Posterior vena cava (tissue), 2 donors: Measurements from ENCODE around the gene ARHGDIG. TPM values are rescaled to one million over a fixed set of nuclear protein-coding genes. Genes with fewer than 3 reads are reported as not detected.
"Not testable (repeated sequence)": the region's sequence is repeated elsewhere in the genome, so short reads cannot be mapped to it uniquely, and the experiment has no call there.

Experiments
- DNase-seq: peaks from one replicate; pipeline ENCODE4 v3.0.0-alpha.2; 2020; ENCODE audit warnings: low spot score
- intact Hi-C, 2 donors: fragments of 100-400 bp; cut with DNase I; formaldehyde crosslinking; loops; one replicate each; pipeline versions ENCODE4 v1.14.1 to v1.14.2; 2022 to 2023
- total RNA-seq, 2 donors: library from RNA; stranded (reverse); fragmentation: NEBNext Ultra II Directional; extraction: Animal tissue kit (Norgen Biotek cat#: 25700); gene quantifications; one replicate each; pipeline ENCODE4 v1.2.1, GENCODE V29; 2021
- donor health status: DM: yes; HTN: yes; CAD: no.
- donor health status: DM: yes; HTN: yes; CAD: no.

ARHGDIG gene
- total RNA-seq, 2 donors from 2014 or later: 0.38 to 0.97 TPM

GRCh38 chr16:262121-262745, 18.2 kb upstream of the ARHGDIG start:
- DNase-seq: no peak
- intact Hi-C loops: no loop called here

DNA sequence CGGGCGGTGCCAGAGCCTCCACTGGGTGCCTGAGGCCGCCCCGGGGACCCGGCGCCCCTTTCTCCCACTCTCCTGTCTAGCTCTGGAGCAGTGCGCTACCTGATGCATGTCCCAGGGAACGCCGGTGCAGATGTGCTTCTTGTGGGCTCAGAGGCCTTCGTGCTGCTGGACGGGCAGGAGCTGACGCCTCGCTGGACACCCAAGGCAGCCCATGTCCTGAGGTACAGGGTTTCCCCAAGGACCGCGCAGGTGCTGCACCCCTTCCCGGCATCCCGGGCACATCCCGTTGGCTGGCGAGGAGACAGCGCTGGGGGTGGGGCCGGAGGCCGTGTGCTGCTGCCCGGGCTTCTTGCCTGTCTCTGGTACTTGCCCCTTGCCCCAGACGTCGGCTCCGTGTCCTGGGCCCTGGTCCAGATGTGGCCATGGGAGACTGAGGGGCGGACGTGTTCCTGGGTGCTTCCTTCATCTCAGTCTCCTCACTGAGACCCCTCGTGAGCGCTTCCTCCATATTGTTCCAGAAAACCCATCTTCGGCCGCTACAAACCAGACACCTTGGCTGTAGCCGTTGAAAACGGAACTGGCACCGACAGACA, 17.1 kb upstream of the ARHGDIG start:
- intact Hi-C loops: no loop called here
- DNase-seq: no peak

- no peak for DNase-seq
- intact Hi-C loops: no loop called here
Observed at GRCh38 chr16:263944-264343, 16.4 kb upstream of the ARHGDIG start.

DNA sequence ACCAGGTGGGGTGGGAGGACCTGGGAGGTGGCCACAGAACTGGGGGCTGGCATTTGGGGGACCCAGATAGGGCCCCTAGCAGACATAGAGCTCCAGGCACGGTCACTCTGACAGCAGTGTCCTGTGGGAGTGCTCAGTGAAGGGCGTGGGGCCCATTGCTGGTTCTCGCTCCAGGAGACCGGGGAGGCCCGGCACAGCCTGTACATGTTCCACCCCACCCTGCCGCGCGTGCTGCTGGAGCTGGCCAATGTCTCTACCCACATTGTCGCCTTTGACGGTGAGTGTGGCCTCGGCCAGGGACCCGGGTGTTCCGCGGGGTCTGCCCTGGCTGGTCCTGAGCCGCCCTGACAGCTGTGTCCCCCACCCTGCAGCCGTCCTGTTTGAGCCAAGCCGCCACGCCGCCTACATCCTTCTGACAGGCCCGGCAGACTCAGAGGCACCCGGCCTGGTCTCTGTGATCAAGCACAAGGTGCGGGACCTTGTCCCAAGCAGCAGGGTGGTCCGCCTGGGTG, 15.9 kb upstream of the ARHGDIG start:
- intact Hi-C loops: no loop called here
- no peak for DNase-seq

DNA sequence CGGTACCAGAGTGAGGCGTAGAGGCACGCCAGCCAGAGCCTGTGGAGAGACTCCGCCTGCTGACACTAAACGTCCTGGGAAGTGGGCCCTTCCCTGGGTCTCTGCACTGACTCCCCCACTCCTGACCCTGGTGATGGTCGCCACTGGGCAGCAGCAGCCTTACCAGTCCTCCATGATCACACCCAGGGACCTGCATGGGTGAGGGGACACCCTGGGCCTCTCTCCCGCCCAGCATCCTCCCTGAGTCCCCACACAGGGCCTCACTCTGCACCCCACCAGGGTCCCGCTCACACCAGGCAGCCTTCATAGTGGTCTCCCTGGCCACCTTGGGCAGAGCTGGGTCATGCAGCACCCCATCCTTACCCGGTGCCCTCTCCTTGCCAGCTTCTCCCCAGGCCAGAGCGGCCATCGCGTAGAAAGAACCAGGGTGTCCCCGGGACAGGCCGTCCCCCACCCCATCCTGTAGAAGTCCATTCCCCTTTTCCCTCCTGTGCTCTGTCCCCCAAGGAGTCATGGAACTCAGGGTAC, 15.3 kb upstream of the ARHGDIG start:
- DNase-seq: no peak
- intact Hi-C loops: no loop called here

DNA sequence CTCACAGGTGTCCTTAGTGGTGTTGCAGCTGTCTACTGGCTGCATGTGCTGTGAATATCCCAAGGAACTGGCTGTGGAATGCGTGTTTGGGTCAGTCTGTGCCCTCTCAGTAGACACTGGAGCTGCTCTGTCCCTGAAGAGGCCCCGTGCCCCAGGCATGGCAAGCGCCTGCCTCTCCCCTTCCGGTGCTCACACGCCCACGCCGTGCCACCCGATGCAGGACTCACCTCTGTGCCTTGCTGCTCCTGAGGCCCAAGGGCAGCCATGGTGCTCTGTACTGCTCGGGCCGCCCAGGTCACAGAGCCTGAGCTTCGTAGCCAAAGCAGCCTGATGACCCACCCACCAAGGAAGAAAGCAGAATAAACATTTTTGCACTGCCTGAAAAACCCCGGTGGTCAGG, 14.7 kb upstream of the ARHGDIG start:
- no peak for DNase-seq
- intact Hi-C loops: no loop called here

DNA sequence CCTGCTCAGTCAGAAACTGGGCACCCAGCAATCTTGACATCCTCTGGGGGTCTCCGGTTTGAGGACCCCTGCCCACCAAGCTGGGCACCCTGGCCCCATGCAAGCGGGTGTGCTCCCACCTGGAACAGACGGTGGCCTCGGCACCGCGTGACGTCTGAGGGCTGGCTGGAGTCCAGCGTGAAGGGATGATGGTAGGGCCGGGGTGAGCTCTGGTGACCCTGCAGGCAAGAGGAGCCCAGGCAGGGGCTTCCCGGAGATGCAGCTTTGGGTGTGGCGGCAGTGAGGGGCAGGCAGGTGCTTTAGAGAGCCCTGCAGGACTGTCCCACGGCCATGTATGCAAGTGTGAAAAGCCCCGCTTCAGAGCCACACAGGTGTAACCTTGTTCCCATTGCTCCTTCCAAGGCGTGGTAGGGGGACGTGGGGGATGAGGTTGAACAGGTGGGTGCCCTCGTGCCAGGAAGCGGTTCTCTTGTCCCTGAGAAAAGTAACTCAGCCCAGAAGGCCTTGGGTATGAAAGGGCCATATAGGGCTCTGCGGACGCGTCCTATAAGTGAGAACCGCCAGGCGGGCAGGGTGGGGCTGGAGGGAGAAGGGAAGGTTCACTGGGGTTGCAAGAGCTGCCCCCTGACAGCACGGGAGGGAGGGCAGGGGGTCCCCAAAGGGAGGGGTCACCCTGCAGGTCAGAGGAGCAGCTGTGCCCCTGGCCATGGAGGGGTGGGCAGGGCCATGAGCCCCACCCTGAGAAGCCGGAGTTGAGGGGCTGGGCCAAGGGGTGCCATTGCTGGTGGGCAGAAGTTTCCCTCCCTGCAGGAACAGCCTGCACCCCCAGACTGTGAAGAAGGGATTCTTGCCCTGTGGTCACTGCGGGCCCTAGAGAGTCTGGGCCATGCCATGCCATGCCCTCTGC, 13.9 kb upstream of the ARHGDIG start:
- intact Hi-C loops: no loop called here
- DNase-seq: no peak

DNA sequence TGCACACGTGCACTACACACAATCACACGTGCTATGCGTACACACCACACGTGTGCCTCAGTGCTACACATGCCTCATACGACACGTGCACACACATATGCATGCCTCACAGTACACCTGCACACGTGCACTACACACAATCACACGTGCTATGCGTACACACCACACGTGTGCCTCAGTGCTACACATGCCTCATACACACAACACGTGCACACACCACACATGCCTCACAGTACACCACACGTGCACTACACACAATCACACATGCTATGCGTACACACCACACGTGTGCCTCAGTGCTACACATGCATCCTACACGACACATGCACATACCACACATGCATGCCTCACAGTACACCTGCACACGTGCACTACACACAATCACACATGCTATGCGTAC, 12.8 kb upstream of the ARHGDIG start:
- DNase-seq, intact Hi-C loops: not testable (repeated sequence)

DNA sequence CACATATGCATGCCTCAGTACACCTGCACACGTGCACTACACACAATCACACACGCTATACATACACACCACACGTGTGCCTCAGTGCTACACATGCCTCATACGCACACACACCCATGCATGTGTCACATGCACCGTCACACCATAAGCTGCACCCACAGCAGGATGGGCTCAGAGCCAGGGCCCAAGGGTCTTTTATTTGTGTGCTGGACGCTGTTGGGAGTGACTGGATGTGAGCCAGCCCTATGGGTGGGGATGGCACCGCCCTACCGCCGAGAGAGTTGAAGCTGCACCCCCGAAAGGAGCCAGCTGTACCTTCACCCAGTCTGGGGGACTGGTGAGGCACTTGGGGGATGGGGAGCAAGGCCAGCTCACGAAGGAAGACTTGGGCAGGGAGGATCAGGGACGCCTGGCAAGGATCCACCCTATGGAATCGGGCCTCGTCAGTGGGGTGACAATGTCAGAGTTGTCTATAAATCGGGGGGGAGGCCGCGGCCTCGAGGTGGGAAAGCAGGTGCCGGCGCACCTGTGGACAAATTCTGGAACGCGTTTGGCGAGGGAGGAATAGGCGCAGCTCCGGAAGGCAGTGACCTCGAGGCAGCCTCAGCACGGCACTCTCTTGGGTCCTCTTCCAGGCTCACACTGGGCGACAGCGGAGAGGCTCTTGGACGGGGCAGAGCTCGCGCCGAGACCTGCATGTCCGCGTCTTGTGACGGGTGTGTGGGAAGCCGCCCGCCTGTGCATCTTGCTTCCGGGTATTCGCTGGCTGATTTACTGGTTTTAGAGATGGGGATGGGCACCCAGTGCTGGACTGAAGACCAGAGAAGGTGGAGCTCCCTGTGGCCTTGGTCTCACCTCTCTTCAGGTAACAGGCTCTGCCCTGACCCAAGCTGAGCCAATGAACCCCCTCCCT, 12.0 kb upstream of the ARHGDIG start:
- no peak for DNase-seq
- intact Hi-C loops: no loop called here

DNA sequence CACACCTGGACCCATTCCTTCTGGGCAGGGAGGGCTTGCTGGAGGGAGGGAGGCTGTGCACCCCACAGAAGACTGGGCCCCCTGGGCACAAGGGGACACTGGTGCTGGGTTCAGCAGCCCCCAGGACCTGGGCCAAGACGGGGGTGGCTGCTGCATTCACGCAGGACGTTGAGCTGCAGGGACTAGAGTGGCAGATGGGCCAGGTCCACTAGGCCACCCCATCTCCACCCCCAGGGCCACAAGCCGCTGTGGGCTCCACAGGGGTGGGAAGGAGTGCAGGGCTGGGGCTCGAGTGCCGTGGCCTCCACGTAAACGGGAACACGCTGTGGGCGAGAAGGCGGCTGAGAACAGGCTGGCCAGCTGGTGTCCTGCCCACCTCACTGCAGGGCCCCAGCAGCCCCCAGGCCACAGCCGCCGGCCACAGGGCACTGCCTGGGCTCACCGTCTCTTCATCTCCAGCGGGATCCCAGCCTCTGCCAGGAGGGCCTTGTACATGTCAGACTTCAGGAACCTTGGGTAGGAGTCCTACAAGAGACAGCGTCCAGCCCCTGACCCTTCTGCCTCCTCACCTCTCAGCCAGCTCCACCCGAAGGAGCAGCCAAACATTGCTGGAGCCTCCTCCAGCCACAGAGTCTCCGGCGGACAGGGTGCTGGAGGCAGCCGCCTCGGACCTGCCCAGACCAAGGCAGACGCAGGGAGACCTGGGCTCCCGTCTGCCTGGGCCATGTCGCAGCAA, 11.2 kb upstream of the ARHGDIG start:
- no peak for DNase-seq
- intact Hi-C loops: no loop called here

DNA sequence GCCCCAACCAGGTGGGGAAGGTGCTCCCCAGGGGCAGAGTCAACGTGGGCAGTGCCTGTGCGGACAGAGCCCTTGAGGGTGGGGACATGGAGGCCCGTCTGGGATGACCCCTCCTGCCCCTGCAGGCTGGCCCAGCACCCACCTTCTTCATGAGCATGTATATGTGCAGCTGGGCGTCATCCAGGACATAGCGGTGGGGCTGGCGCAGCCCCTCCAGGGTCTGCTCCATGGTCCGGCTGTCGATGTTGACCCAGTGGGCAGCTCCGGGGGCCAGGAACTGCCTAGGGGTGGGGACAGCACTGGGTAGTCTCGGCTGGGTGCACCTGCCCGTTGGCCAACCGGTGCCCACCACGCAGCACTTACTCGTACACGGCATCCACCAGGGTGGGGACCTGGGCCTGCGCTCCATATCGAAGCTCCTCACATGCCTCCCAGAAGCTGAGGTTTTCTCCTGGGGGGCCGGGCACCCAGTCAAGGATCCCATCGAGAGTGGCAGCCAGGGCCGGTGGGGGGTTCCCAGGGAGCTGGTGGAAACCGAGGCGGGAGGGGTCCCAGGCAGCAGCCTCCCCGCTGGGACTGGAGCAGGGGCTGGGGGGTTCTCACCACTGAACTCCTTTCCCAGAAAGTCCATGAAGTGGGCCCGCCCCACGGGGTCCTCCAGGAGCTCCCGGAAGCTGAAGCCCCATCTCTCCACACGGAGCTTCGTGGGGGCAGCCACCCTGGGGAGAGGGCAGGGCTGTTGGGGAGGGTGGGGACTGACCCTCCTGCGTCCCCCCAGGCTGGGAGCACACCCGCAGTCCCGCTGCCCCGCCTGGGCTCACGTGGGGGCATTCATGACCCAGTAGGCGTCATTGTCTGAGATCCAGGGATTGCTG, 9.8 kb upstream of the ARHGDIG start:
- intact Hi-C loops: no loop called here
- no peak for DNase-seq

DNA sequence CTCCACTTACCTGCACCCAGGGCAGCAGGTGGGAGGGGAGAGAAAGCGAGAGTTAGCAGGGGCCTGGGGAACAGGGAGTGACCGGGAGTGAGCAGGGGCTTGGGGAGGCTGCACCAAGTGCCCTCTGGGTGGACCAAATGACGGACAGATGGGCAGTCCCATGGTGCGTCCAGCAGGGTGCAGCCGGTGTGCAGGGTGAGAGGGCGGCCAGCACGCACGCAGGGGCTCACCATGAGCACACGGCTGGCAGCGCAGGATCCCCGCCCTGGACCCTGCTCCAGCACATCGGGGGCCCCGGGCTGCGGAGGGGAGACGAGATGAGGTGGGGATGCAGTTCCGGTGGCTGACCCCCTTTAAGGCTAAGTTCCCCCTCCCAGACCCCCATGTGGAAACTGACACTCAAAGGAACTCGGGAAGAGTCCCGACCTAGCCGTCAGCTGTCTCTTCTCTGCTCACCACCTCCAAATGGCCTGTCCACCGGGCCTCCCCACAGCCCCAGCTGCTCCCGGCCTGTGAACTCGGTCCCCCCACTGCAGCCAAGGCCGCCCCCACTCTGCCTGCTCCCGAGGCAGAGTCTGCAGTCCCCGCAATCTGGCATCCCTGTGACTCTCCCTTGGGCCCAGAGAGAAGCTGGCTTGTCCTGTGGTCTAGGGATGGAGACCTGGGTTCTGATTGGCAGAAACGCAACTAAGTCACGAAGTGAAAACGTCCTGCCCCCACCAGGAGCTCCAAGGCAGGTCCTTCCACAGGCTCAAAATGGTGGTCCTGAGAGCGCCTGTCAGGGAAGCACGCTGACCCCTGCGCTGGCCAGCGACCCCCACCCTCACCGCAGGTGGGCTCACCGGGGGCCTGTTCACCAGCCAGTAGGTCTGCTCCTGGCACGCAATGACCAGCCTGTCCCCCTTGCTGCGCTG, 7.5 kb upstream of the ARHGDIG start:
- intact Hi-C loops: no loop called here
- no peak for DNase-seq

- DNase-seq: no peak
- intact Hi-C loops: no loop called here
Observed at GRCh38 chr16:273547-274421, 6.6 kb upstream of the ARHGDIG start.

GRCh38 chr16:275041-275641, 5.2 kb upstream of the ARHGDIG start:
- intact Hi-C loops: no loop called here
- DNase-seq: no peak

DNA sequence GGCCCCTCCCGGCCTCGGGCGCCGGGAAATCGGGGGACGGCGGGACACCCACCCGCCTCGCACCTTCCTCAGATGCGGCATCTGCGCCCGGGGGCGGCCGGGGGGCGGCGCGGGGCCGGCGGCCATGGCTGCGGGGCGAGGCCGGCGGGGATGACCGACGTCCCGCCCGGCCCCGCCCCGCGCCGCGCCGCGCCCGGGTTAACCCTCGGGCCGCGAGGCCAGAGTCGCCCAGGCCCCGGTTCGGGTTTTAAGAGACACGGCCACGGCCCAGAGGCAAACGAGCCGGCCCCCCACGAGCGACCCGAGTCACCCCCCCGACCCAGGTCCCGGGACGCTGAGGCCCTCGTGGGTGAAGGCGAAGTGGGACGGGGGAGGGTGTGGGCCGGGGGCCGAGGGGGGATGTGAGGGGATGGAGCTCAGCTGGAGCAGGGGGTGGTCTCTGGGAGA, 4.6 kb upstream of the ARHGDIG start, which contains the start of gene RGS11:
Gene RGS11 (minus strand): TSS at position 159 of the 447 bp plus-strand sequence. CDS start 33 bp downstream, at position 126.
- DNase-seq: no peak
- intact Hi-C loops: no loop called here
